ENCODE data around the gene CNOT6. TPM values are rescaled to one million over a fixed set of nuclear protein-coding genes. Genes with fewer than 3 reads are reported as not detected.

Gene CNOT6
- total RNA-seq, 1 donor from 2014 or later, result 15.1 TPM

Small RNA genes lying within 50 kb of the gene (small RNA-seq; reads per million reads assigned to genes)
- not detected for gene RNU6-525P

Other genes starting within 250 kb of the CNOT6 start
- gene MAPK9, start 202.3 kb upstream of the CNOT6 start, total RNA-seq, result 31.3 TPM
- 9.9 TPM for gene GFPT2, start 141.0 kb upstream of the CNOT6 start, total RNA-seq
- 1.0 TPM for gene SCGB3A1, start 97.1 kb downstream of the CNOT6 start, total RNA-seq
- gene FLT4, start 155.2 kb downstream of the CNOT6 start, total RNA-seq, result 8.4 TPM
- not detected for gene OR2Y1, start 245.7 kb downstream of the CNOT6 start, total RNA-seq

Measured in skeletal muscle tissue (tissue), 2 donors.